ENCODE measurements around the gene PEX11G.
"Not testable (repeated sequence)": the region's sequence is repeated elsewhere in the genome, so short reads cannot be mapped to it uniquely, and the experiment has no call there.

Gene PEX11G

GRCh38 chr19:7435586-7435985, 53.2 kb downstream of the PEX11G start:
- H3K9me3 ChIP-seq (ENCODE audit: insufficient read depth, low read depth, low read length) = no peaks in the 10 kb centered on the region
- no peak overlapping the region; the same call in 1 of the 2 replicates for H3K9ac ChIP-seq (ENCODE audit: low read depth, low read length)
- H3K36me3 ChIP-seq (ENCODE audit: insufficient read depth, low read depth, low read length) = peaks cover 2% of the 10 kb centered on the region; the same call in 1 of the 2 replicates
- no peaks in the 10 kb centered on the region for H3K27me3 ChIP-seq (ENCODE audit: insufficient read depth, low read length)
- H3K4me3 ChIP-seq (ENCODE audit: low read length) = no peak overlapping the region
- no peak overlapping the region for H3K27ac ChIP-seq (ENCODE audit: low read length)
- no peaks in the 10 kb centered on the region for H3K4me1 ChIP-seq (ENCODE audit: insufficient read depth, low read length)

- Histone ChIP-seq H3K4me1 (ENCODE audit: insufficient read depth, low read length) (no peaks in the 10 kb centered on the region), H3K36me3 (ENCODE audit: insufficient read depth, low read depth, low read length) (no peaks in the 10 kb centered on the region), H3K27ac (ENCODE audit: low read length) (no peak overlapping the region)
Measured at GRCh38 chr19:7434391-7434790, 54.4 kb downstream of the PEX11G start.

GRCh38 chr19:7433456-7433855, 55.4 kb downstream of the PEX11G start:
- H3K9me3 ChIP-seq (ENCODE audit: insufficient read depth, low read depth, low read length); H3K4me3 ChIP-seq (ENCODE audit: low read length); H3K9ac ChIP-seq (ENCODE audit: low read depth, low read length); H3K27ac ChIP-seq (ENCODE audit: low read length); H3K27me3 ChIP-seq (ENCODE audit: insufficient read depth, low read length); H3K4me1 ChIP-seq (ENCODE audit: insufficient read depth, low read length); H3K36me3 ChIP-seq (ENCODE audit: insufficient read depth, low read depth, low read length): not testable (repeated sequence)

More at GRCh38 chr19:7434391-7434790, 54.4 kb downstream of the PEX11G start:
- no peaks in the 10 kb centered on the region for H3K9me3 ChIP-seq (ENCODE audit: insufficient read depth, low read depth, low read length)
- H3K27me3 ChIP-seq (ENCODE audit: insufficient read depth, low read length) = no peaks in the 10 kb centered on the region
- H3K9ac ChIP-seq (ENCODE audit: low read depth, low read length) = no peak overlapping the region
- no peak overlapping the region for H3K4me3 ChIP-seq (ENCODE audit: low read length)

GRCh38 chr19:7429638-7430282, 59.1 kb downstream of the PEX11G start:
- no peak overlapping the region for H3K4me3 ChIP-seq (ENCODE audit: low read length)
- H3K27ac ChIP-seq (ENCODE audit: low read length) = no peak overlapping the region
- H3K27me3 ChIP-seq (ENCODE audit: insufficient read depth, low read length) = no peaks in the 10 kb centered on the region
- no peaks in the 10 kb centered on the region for H3K36me3 ChIP-seq (ENCODE audit: insufficient read depth, low read depth, low read length)
- H3K9me3 ChIP-seq (ENCODE audit: insufficient read depth, low read depth, low read length) = no peaks in the 10 kb centered on the region
- H3K9ac ChIP-seq (ENCODE audit: low read depth, low read length) = no peak overlapping the region
- H3K4me1 ChIP-seq (ENCODE audit: insufficient read depth, low read length) = no peaks in the 10 kb centered on the region

GRCh38 chr19:7428651-7429113, 60.2 kb downstream of the PEX11G start:
- Histone ChIP-seq H3K9ac (ENCODE audit: low read depth, low read length) (no peak overlapping the region), H3K4me3 (ENCODE audit: low read length) (no peak overlapping the region), H3K27ac (ENCODE audit: low read length) (no peak overlapping the region), H3K27me3 (ENCODE audit: insufficient read depth, low read length) (no peaks in the 10 kb centered on the region), H3K4me1 (ENCODE audit: insufficient read depth, low read length) (no peaks in the 10 kb centered on the region), H3K9me3 (ENCODE audit: insufficient read depth, low read depth, low read length) (no peaks in the 10 kb centered on the region), H3K36me3 (ENCODE audit: insufficient read depth, low read depth, low read length) (no peaks in the 10 kb centered on the region)

GRCh38 chr19:7427944-7428343, 60.9 kb downstream of the PEX11G start:
- H3K4me3 ChIP-seq (ENCODE audit: low read length) = no peak overlapping the region
- no peak overlapping the region for H3K27ac ChIP-seq (ENCODE audit: low read length)
- H3K4me1 ChIP-seq (ENCODE audit: insufficient read depth, low read length) = no peaks in the 10 kb centered on the region
- no peak overlapping the region for H3K9ac ChIP-seq (ENCODE audit: low read depth, low read length)
- H3K27me3 ChIP-seq (ENCODE audit: insufficient read depth, low read length) = no peaks in the 10 kb centered on the region
- H3K9me3 ChIP-seq (ENCODE audit: insufficient read depth, low read depth, low read length) = no peaks in the 10 kb centered on the region
- H3K36me3 ChIP-seq (ENCODE audit: insufficient read depth, low read depth, low read length) = no peaks in the 10 kb centered on the region

- no peak overlapping the region for H3K4me3 ChIP-seq (ENCODE audit: low read length)
- H3K27me3 ChIP-seq (ENCODE audit: insufficient read depth, low read length) = no peaks in the 10 kb centered on the region
- H3K4me1 ChIP-seq (ENCODE audit: insufficient read depth, low read length) = no peaks in the 10 kb centered on the region
- no peaks in the 10 kb centered on the region for H3K36me3 ChIP-seq (ENCODE audit: insufficient read depth, low read depth, low read length)
- no peaks in the 10 kb centered on the region for H3K9me3 ChIP-seq (ENCODE audit: insufficient read depth, low read depth, low read length)
- no peak overlapping the region for H3K9ac ChIP-seq (ENCODE audit: low read depth, low read length)
- H3K27ac ChIP-seq (ENCODE audit: low read length) = no peak overlapping the region
Measured at GRCh38 chr19:7426986-7427385, 61.8 kb downstream of the PEX11G start.

All from iPS-20b (cell line).